Endodermal cell (in vitro differentiated cells): ENCODE measurements around the gene GLS2. TPM values are rescaled to one million over a fixed set of nuclear protein-coding genes. Genes with fewer than 3 reads are reported as not detected.

Source experiments
- DNase-seq: peaks from one replicate; pipeline ENCODE4 v3.0.0-alpha.2; 2017
- H3K27ac ChIP-seq: 2 replicates; pipeline ENCODE4 v1.5.1; 2013; ENCODE audit warnings: mild to moderate bottlenecking, low read depth, low read length, moderate library complexity
- H3K27me3 ChIP-seq: 2 replicates; pipeline ENCODE4 v1.6.1; 2013; ENCODE audit warnings: mild to moderate bottlenecking, low read length, moderate library complexity; ENCODE audit not compliant: insufficient read depth, control insufficient read depth, poor library complexity, severe bottlenecking
- H3K36me3 ChIP-seq: 2 replicates; pipeline ENCODE4 v1.7.0; 2013; ENCODE audit warnings: mild to moderate bottlenecking, low read length, moderate library complexity; ENCODE audit not compliant: control insufficient read depth, insufficient read depth
- H3K4me1 ChIP-seq: one replicate; pipeline ENCODE4 v1.7.0; 2013; ENCODE audit warnings: low read length; ENCODE audit not compliant: control insufficient read depth, insufficient read depth
- H3K4me3 ChIP-seq: 2 replicates; pipeline ENCODE4 v1.5.1; 2013; ENCODE audit warnings: mild to moderate bottlenecking, low read length, moderate library complexity
- H3K9ac ChIP-seq: 2 replicates; pipeline ENCODE4 v1.6.1; 2013; ENCODE audit warnings: mild to moderate bottlenecking, low read length, moderate library complexity; ENCODE audit not compliant: poor library complexity, severe bottlenecking; ENCODE audit errors: extremely low read depth
- H3K9me3 ChIP-seq: 2 replicates; pipeline ENCODE4 v1.6.1; 2013; ENCODE audit warnings: mild to moderate bottlenecking, low read length, moderate library complexity; ENCODE audit not compliant: control insufficient read depth
- H3K27ac Mint-ChIP-seq: 2 replicates; pipeline ENCODE4 v1.8.0; 2020; ENCODE audit warnings: mixed read lengths
- H3K27me3 Mint-ChIP-seq: 2 replicates; pipeline ENCODE4 v1.8.0; 2021; ENCODE audit warnings: mild to moderate bottlenecking, mixed read lengths; ENCODE audit not compliant: insufficient read depth
- H3K36me3 Mint-ChIP-seq: 2 replicates; pipeline ENCODE4 v1.8.0; 2020; ENCODE audit warnings: low read depth, mixed read lengths
- H3K4me1 Mint-ChIP-seq: 2 replicates; pipeline ENCODE4 v1.8.0; 2020; ENCODE audit warnings: mixed read lengths
- H3K4me3 Mint-ChIP-seq: 2 replicates; pipeline ENCODE4 v1.8.0; 2020; ENCODE audit warnings: mild to moderate bottlenecking, moderate library complexity, mixed read lengths
- H3K9me3 Mint-ChIP-seq: 2 replicates; pipeline ENCODE4 v1.8.0; 2020; ENCODE audit warnings: mild to moderate bottlenecking, mixed read lengths
- CTCF ChIP-seq: fragments of 200-600 bp; sonication (generic); conservative IDR thresholded peaks from 2 replicates; pipeline ENCODE4 v1.5.0; 2021; ENCODE audit warnings: antibody characterized with exemption, mild to moderate bottlenecking
- WGBS, 2 experiments: methylation state at CpG; one replicate each; pipeline versions ENCODE4 v1.1.5 to v1.1.7; 2013; ENCODE audit warnings: missing lambda C conversion rate in 2 of 2, mixed read lengths in 1 of 2; ENCODE audit not compliant: insufficient coverage in 1 of 2, insufficient read length in 1 of 2; 5-methylcytosine and 5-hydroxymethylcytosine counted together
- total RNA-seq, 2 donors: library from RNA; stranded (reverse); fragmentation: NEBNext Ultra II Directional in 1 of 2; extraction: Animal tissue kit (Norgen Biotek cat#: 25700) in 1 of 2; gene quantifications; 2 replicates in 1 of 2; 3 replicates in 1 of 2; pipeline ENCODE4 v1.2.1, GENCODE V29; 2021

The GLS2 gene
- total RNA-seq, 2 donors from 2014 or later: 1.5 to 2.7 TPM

GRCh38 chr12:56520048-56520447 is 32.1 kb upstream of the GLS2 start:
- Mint-ChIP-seq H3K4me3 (no peak overlapping the region), H3K27ac (no peak overlapping the region), H3K36me3 (no peaks in the 10 kb centered on the region), H3K4me1 (peaks cover 21% of the 10 kb centered on the region), H3K27me3 (no peaks in the 10 kb centered on the region), H3K9me3 (no peaks in the 10 kb centered on the region)
- Histone ChIP-seq H3K27me3 (no peaks in the 10 kb centered on the region), H3K9ac (no peak overlapping the region), H3K4me3 (no peak overlapping the region), H3K36me3 (no peaks in the 10 kb centered on the region), H3K4me1 (no peaks in the 10 kb centered on the region), H3K9me3 (no peaks in the 10 kb centered on the region), H3K27ac (no peak overlapping the region)
- 87 to 95% methylated on average over 3 of the region's 3 CpGs for WGBS, 2 experiments
- TF ChIP-seq CTCF: no peak
- no peak for DNase-seq

- Mint-ChIP-seq H3K27ac (no peak overlapping the region), H3K4me3 (no peak overlapping the region), H3K4me1 (peaks cover 17% of the 10 kb centered on the region), H3K36me3 (no peaks in the 10 kb centered on the region), H3K9me3 (no peaks in the 10 kb centered on the region), H3K27me3 (no peaks in the 10 kb centered on the region)
- no peaks in the 10 kb centered on the region for H3K27me3 ChIP-seq
- H3K4me3 ChIP-seq: no peak overlapping the region
- H3K27ac ChIP-seq: no peak overlapping the region
- no peak for DNase-seq
- no peak overlapping the region for H3K9ac ChIP-seq
- H3K4me1 ChIP-seq: no peaks in the 10 kb centered on the region
- WGBS, 2 experiments: 97% methylated on average over 2 of the region's 2 CpGs; no CpG with 5 or more reads in 1 of the 2 experiments
- TF ChIP-seq CTCF: no peak
- no peaks in the 10 kb centered on the region for H3K9me3 ChIP-seq
- no peaks in the 10 kb centered on the region for H3K36me3 ChIP-seq
Observed at GRCh38 chr12:56518570-56518969, 30.6 kb upstream of the GLS2 start.

GRCh38 chr12:56517854-56518253 is 29.9 kb upstream of the GLS2 start:
- peaks cover 14% of the 10 kb centered on the region for H3K4me1 Mint-ChIP-seq
- no peak overlapping the region for H3K27ac ChIP-seq
- H3K4me3 Mint-ChIP-seq: no peak overlapping the region
- no peaks in the 10 kb centered on the region for H3K36me3 Mint-ChIP-seq
- no peaks in the 10 kb centered on the region for H3K9me3 Mint-ChIP-seq
- WGBS, 2 experiments: 100% methylated on average over 2 of the region's 2 CpGs; no CpG with 5 or more reads in 1 of the 2 experiments
- no peaks in the 10 kb centered on the region for H3K36me3 ChIP-seq
- no peaks in the 10 kb centered on the region for H3K27me3 ChIP-seq
- H3K9ac ChIP-seq: no peak overlapping the region
- no peak overlapping the region for H3K27ac Mint-ChIP-seq
- DNase-seq: no peak
- H3K4me1 ChIP-seq: no peaks in the 10 kb centered on the region
- TF ChIP-seq CTCF: no peak
- no peak overlapping the region for H3K4me3 ChIP-seq
- H3K27me3 Mint-ChIP-seq: no peaks in the 10 kb centered on the region
- no peaks in the 10 kb centered on the region for H3K9me3 ChIP-seq
